Stimulated activated CD8-positive, alpha-beta memory T cell treated with anti-CD3 and anti-CD28 coated beads, Interleukin-7, amount 100 ng/mL, for 48 hours (primary cell): ENCODE measurements around the gene EGFL8.
"Not testable (repeated sequence)": the region's sequence is repeated elsewhere in the genome, so short reads cannot be mapped to it uniquely, and the experiment has no call there.

Experiments used
- DNase-seq, 2 donors: peaks; one replicate each; pipeline ENCODE4 v3.0.0-alpha.2; 2020; ENCODE audit warnings: low read depth in 1 of 2; ENCODE audit errors: extremely low read depth in 1 of 2

EGFL8 gene

DNA sequence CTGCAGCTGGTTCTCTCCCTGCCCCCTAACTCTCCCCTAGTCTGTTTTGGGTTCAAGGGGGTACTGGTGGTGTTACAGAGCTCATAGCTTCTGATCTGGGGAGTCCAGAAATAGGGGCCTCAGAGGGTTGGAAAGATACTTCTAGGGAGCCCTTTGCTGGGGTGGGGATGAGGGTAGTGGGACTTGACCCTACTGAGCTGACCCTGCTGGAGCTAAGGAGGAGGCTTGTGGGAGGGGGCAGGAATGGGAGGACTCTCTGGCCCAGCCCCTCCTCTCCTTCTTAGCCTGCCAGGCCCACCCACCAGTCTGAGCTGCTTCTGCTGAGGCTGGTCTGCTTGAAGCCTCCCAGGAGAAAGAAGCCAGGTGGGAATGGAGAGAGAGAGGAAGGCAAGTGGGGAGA, at the start of gene EGFL8:
EGFL8 (plus strand) TSS at position 301 of the 400 bp plus-strand sequence. CDS start 1,571 bp downstream, outside the sequence.
- no peak for DNase-seq

DNA sequence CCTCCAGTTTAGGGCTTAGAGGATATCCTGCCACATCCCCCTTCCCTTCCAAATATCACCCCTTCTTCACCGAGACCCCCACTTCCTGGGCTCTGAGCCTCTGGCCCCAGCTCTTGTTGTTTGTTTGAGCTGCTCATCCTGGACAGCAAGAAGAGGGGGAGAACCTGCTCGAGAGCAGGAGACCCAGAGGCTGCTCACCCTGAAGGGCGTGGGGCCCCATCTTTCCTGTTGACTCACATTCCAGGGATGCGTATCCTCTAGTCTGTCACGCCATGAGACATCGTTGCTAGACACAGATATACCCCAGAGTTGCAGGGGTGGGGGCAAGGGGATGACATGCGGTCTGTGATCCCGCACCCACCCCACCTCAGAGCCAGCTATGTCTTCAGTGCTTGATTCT, 49.6 kb upstream of the EGFL8 start:
- DNase-seq = no peak

GRCh38 chr6:32115623-32116022, 48.8 kb upstream of the EGFL8 start:
- DNase-seq = no peak

GRCh38 chr6:32116674-32117073, 47.7 kb upstream of the EGFL8 start:
- DNase-seq = no peak

DNA sequence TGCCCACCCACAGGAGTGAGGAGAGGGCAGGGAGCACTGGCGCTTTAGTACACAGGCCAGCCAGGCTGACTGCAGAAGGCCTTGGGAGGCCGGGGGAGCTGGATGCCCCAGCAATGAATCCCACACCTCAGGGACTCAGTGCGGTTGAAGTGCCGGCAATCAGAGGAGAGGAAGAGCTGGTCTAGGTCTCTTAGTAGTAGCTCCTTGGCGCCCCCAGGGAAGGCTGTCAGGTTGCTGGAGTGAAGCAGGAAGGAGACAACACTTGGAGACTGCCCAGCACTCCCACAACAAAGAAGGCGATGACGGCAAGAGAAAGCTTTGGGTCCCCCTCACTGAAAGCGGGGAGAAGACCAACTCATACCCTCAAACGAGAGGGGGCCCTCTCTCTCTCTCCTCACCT, 46.9 kb upstream of the EGFL8 start:
- no peak for DNase-seq

DNA sequence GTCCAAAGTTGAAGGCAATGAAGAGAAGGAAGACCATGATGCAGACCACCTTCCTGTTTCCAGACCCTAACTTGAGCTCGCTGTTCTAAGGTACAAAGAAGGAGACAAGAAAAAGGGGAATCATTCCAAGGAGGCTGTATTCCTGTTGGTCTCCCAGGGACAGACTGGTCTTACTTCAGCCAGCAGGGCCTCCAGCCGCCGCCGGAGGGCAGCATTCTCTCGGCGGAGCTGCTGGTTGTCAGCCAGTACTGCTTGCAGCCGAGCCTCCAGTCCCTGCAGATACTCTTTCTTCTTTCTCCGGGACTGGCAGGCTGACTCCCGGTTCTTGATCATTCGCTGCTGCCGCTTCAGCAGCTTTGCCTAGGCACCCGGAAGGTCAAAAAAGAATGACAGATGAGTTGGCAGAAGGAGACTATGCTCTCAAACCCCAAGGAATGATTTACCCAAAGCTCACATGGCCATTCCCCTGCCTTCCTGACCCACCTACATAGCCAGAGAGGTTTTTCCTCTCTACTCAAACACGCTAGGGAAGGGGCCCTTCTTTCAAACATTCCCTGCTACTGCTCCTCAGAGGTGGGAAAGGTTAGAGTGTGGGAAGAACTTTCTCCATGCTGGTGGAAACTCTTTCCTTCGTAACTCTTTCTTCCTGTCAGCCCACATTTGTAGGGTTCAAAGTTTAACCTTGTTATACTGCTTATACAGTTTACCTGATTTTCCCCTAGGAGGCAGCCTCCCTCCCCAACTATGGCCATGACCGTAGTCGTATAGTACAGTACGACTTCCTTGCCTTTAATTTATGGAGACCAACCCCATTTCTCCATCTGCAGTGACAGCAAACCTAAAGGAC, 45.4 kb upstream of the EGFL8 start:
- peak; percentile 35 to 47 for DNase-seq

DNA sequence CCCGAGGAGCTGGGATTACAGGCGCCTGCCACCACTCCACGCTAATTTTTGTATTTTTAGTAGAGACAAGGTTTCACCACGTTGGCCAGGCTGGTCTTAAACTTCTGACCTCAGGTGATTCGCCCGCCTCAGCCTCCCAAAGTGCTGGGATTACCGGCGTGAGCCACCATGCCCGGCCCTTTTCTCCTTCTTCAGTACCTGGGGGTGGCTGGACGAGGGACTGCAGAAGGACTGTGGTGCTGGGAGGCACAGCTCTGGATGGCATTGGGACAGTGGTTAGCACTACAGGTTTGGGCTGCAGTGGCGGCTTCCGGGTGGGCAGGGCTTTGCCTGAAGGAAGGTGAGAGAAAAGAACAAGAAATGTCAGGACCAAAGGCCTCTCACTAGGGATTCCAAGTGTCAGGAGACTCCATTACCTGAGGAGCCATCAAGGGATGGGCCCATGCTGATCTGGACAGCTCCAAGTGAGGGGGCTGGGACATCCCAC, 43.8 kb upstream of the EGFL8 start:
- DNase-seq = no peak

DNA sequence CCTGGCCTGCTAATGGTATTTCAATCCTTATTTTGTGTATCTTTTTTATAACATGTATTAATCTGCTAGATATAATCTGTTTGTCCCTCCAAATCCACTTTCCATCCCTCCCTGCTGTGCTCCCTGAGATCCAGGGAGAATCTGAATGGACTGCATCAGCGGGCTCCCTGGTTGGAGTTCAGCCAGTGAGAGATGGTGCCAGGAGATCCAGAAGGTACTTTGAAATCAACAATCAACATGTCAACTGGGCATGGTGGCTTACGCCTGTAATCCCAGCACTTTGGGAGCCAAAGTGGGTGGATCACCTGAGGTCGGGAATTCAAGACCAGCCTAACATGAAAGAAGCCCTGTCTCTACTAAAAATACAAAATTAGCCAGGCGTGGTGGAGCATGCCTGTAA, 40.7 kb upstream of the EGFL8 start:
- DNase-seq = no peak

DNA sequence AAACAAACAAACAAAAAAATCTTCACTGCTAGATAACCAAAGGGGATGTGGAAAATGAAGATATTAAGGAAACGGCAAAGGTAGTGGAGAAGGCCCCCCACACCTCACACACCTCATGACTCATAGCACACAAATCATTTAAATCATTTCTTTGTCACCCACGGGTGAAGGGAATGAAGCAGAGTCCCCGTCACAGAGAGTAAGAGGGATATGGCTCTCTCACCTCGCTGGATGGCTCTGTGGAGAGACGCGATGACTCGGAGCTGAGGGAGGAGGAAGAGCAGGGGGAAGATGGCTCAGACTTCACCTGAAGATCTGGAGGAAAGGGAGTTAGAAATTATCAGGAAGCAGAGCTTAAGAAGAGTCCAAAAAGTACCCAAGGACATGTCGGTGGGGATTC, 37.5 kb upstream of the EGFL8 start:
- no peak for DNase-seq

GRCh38 chr6:32127409-32127716, 37.0 kb upstream of the EGFL8 start:
- DNase-seq = no peak

GRCh38 chr6:32127717-32128592, 36.4 kb upstream of the EGFL8 start, which contains the start of gene ATF6B:
TSS of gene ATF6B (minus strand) at chr6:32128246. CDS start at chr6:32128207, 39 bp downstream.
- peak; percentile 87 to 99 for DNase-seq

- no peak for DNase-seq
These were observed 35.6 kb upstream of the EGFL8 start for GRCh38 chr6:32128751-32129296.

DNA sequence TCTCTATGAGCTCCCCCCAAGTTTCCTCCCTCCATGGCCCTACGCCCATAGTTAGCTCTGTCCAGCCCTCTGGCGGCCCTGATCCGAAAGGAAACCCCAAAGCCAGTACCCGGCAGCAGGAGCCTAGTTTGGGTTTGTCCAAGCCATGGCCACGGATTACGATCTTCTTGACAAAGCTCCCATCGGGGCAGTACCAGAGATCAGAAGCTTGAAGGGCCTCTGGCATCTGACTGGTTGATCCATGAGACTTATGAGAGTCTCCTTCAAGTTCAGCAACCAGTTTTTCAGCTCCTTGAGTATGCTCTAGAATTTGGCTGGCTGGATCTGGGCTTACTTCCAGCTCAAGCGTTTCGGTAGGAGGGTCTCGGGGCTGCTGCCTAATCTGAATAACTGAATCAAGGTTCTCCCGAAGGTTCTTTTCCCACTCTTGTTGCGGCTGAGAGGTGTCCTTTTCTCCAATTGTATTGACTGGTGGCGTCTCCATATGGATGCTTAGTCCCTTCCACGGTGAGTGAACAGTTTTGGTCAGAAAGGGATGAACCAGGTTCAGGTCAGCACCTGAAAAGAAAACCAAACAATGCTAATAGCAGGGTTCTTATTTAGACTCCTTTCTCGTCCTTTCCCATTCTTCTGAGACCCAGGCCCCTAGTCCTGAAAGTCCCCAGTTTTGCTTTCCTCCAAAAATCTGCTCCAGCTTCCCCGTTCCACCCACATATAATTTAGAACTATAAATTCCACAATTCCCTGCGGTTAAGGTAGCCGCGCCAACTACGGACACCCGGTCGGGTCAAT, 34.9 kb upstream of the EGFL8 start:
- no peak for DNase-seq

DNA sequence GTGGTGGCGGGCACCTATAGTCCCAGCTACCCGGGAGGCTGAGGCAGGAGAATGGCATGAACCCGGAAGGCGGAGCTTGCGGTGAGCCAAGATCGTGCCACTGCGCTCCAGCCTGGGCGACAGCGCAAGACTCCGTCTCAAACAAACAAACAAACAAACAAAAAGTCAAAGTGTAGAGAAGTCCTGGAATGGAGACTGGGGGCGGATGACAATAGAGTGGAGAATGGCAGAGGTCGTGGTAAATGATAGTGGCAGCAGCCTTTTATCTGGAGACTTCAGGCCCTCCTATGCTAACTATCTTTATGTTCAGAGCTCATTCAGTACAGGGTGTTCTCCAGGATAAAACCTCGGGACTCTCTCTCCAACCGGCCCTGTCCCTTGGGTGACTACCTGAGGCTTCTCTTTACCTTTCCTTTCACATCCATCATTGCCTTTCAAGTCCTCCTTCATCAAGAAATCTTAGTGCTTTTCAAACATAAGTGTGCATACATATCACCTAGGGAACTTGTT, 32.9 kb upstream of the EGFL8 start:
- no peak for DNase-seq

DNA sequence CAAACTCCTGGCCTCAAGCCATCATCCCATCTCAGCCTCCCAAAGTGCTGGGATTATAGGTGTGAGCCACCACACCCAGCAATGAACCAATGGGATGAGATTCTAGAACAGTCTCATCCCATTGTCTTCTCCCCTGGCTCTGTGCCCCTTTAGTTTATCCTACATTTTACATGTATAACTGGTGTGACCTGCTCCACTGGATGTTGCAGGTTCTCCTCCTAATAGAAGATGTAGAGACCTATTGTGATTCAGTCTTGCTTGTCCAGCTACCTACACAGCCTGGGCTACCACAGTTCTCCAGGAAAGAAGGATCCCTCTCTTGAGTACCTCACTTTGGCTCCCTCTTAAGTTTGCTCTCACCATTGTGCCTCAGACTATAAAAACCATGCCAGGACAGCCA, 32.3 kb upstream of the EGFL8 start:
- no peak for DNase-seq

GRCh38 chr6:32133786-32134185, 30.6 kb upstream of the EGFL8 start:
- DNase-seq = no peak

DNA sequence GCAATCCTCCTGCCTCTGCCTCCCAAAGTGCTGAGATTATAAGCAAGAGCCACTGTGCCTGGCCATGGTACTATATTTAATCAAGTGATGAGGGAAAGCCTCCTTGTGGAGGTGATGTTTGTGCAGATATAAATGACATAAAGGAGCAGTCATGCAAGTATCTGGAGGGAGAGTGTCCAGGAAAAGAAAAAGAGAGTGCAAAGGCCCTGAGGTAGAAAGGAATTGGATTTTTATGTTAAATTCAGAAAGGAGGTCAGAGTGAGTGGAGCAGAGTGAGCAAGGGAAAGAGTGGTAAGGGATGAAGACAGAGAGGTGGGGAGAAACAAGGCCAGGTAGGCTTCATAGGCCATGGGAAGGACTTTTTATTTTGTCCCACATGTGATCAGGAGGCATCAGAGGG, 26.9 kb upstream of the EGFL8 start:
- DNase-seq = no peak

GRCh38 chr6:32139590-32139989, 24.8 kb upstream of the EGFL8 start:
- DNase-seq = no peak

DNA sequence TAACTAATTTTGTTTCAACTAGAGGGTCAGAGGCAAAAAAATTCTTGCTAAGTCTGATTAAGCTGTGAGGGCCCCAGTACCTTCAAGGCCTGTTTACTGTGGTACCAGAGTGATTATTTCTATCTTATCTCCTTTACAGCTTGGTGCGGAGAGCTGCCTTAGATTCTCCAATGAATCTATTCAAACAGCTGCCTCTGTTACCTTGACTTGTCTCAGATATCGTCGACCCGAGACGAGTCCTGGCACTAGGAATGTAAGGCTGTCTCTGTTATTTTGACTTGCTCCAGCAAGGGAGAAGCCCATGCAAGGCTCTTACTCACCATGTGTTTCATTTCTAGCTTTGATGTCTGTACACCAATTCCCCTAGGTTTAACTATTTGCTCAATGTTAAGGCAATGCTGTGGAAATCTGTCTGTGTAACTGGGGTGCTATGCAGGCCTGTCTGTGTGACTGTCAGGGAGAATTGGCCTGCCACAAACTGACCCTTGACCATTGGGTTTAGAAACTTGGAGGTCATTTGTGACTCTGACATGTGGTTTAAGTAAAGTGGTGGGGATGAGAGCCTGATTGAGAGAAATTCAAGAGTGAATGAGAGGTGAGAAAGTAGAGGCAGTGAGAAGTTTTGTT, 23.9 kb upstream of the EGFL8 start:
- no peak for DNase-seq

DNA sequence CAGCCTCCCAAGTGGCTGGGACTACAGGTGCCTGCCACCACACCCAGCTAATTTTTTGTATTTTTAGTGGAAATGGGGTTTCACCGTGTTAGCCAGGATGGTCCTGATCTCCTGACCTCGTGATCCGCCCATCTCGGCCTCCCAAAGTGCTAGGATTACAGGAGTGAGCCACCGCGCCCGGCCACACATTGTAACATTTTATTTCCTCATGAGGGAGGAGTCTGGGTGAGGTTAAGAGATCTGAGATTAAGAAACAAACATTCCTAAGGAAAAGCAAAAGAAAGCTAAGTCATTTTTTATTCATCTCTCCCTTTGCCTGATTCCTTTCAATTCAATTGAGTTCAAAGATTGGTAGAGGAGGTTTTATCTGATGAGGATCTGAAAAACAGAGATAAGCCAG, 20.2 kb upstream of the EGFL8 start:
- not testable (repeated sequence) for DNase-seq
